Tibial nerve (tissue), 4 donors: ENCODE data around the gene SMIM10L2A. TPM values are rescaled to one million over a fixed set of nuclear protein-coding genes. Genes with fewer than 3 reads are reported as not detected.
"Not testable (repeated sequence)": the region's sequence is repeated elsewhere in the genome, so short reads cannot be mapped to it uniquely, and the experiment has no call there.

Experiments used
- DNase-seq, 2 donors: peaks; one replicate each; pipeline ENCODE4 v3.0.0-alpha.2; 2019; ENCODE audit warnings: low spot score in 2 of 2
- H3K27ac ChIP-seq, 4 donors: fragments of 200-600 bp; sonication (generic) in 3 of 4; one replicate each; pipeline ENCODE4 v1.5.1; 2017 to 2019; ENCODE audit warnings: mild to moderate bottlenecking in 1 of 4
- H3K27me3 ChIP-seq, 2 donors: fragments of 200-600 bp; sonication (generic) in 1 of 2; one replicate each; pipeline versions ENCODE4 v1.5.1 to v1.6.0; 2017 to 2019
- H3K36me3 ChIP-seq, 3 donors: fragments of 200-600 bp; sonication (generic); one replicate each; pipeline ENCODE4 v1.5.1; 2018 to 2019
- H3K4me1 ChIP-seq, 4 donors: fragments of 200-600 bp; sonication (generic) in 3 of 4; one replicate each; pipeline ENCODE4 v1.5.1; 2017 to 2019
- H3K4me3 ChIP-seq, 4 donors: fragments of 200-600 bp; sonication (generic) in 3 of 4; one replicate each; pipeline ENCODE4 v1.5.1; 2017 to 2019; ENCODE audit warnings: mild to moderate bottlenecking in 1 of 4, moderate library complexity in 1 of 4
- H3K9me3 ChIP-seq, 4 donors: fragments of 200-600 bp; sonication (generic) in 3 of 4; one replicate each; pipeline ENCODE4 v1.5.1; 2017 to 2019
- EP300 ChIP-seq, 2 donors: sonication (generic); formaldehyde crosslinking; IDR thresholded peaks; one replicate each; pipeline ENCODE4 v1.6.1; 2017; ENCODE audit warnings: antibody characterized with exemption in 2 of 2, mild to moderate bottlenecking in 1 of 2
- POLR2A ChIP-seq, 2 donors: fragments of 450-650 bp; IDR thresholded peaks; one replicate each; pipeline ENCODE4 v1.6.1; 2017; ENCODE audit warnings: antibody characterized with exemption in 2 of 2, mild to moderate bottlenecking in 2 of 2, moderate library complexity in 2 of 2
- WGBS, 2 donors: methylation state at CpG; one replicate each; pipeline ENCODE4 v1.1.5; 2018; 5-methylcytosine and 5-hydroxymethylcytosine counted together
- total RNA-seq, 4 donors: library from RNA; depleted of rRNA; stranded (reverse); fragments of >200 nt; gene quantifications; one replicate each; pipeline ENCODE4 v1.1.0, GENCODE V29; 2016
- TF ChIP-seq, protein P1 (sequence below), 5 experiments: fragments of 200-600 bp in 3 of 5; fragments of 450-650 bp in 2 of 5; sonication (generic) in 3 of 5; IDR thresholded peaks; one replicate each; pipeline ENCODE4 v1.5.1; 2016 to 2019; ENCODE audit warnings: antibody characterized with exemption in 5 of 5, mild to moderate bottlenecking in 3 of 5, moderate library complexity in 2 of 5

Gene SMIM10L2A
- total RNA-seq, 4 donors from 2014 or later = 0.78 to 3.5 (median 1.5) TPM

GRCh38 chrX:135421537-135421931 lies 210 bp upstream of the SMIM10L2A start:
- peak overlapping the region in 1 of 4 donors; percentile 67 for H3K27ac ChIP-seq
- H3K9me3 ChIP-seq = no peaks in the 10 kb centered on the region
- H3K4me1 ChIP-seq = no peaks in the 10 kb centered on the region
- peak overlapping the region; percentile 16 to 63 (median 40) for H3K4me3 ChIP-seq
- WGBS, 2 donors = 0 to 52% methylated on average over 2 to 27 of the region's 29 CpGs
- DNase-seq = peak; percentile 44 to 58
- H3K36me3 ChIP-seq = no peaks in the 10 kb centered on the region
- H3K27me3 ChIP-seq = no peaks in the 10 kb centered on the region
- TF ChIP-seq, protein P1, sequence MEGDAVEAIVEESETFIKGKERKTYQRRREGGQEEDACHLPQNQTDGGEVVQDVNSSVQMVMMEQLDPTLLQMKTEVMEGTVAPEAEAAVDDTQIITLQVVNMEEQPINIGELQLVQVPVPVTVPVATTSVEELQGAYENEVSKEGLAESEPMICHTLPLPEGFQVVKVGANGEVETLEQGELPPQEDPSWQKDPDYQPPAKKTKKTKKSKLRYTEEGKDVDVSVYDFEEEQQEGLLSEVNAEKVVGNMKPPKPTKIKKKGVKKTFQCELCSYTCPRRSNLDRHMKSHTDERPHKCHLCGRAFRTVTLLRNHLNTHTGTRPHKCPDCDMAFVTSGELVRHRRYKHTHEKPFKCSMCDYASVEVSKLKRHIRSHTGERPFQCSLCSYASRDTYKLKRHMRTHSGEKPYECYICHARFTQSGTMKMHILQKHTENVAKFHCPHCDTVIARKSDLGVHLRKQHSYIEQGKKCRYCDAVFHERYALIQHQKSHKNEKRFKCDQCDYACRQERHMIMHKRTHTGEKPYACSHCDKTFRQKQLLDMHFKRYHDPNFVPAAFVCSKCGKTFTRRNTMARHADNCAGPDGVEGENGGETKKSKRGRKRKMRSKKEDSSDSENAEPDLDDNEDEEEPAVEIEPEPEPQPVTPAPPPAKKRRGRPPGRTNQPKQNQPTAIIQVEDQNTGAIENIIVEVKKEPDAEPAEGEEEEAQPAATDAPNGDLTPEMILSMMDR (IDR thresholded peaks at IDR 0.05) = no peak
- TF ChIP-seq EP300 (IDR thresholded peaks at IDR 0.05) (peak in 1 of 2 donors; percentile 15), POLR2A (IDR thresholded peaks at IDR 0.05) (peak in 1 of 2 donors; percentile 33)

DNA sequence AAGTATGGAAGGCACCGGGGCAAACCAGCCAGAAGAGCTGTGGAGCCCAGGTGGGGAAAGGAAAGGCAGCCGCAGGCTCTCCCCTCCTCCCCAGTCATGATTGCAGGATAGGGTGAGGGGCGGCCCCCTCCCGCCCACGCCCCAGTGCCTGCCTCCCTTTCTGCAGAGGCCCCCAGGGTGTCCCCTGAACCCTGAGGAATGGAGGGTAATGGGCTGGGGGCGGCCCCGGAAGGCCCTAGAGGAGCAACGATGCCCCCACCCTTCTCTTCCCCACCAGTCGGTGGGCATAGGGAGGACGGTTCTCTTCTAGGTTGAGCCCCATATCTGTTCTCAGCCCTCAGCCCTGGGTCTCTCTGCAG lies 1.0 kb downstream of the SMIM10L2A start:
- WGBS, 2 donors = 32 to 74% methylated on average over 6 to 10 of the region's 10 CpGs
- H3K9me3 ChIP-seq, H3K4me1 ChIP-seq, DNase-seq, H3K36me3 ChIP-seq, H3K27me3 ChIP-seq, H3K27ac ChIP-seq: not testable (repeated sequence)
- peak overlapping the region in 1 of 4 donors; percentile 63 for H3K4me3 ChIP-seq

- WGBS, 2 donors = 55 to 73% methylated on average over 3 to 9 of the region's 9 CpGs
- H3K36me3 ChIP-seq, H3K27me3 ChIP-seq, H3K9me3 ChIP-seq, H3K27ac ChIP-seq, H3K4me1 ChIP-seq, DNase-seq, H3K4me3 ChIP-seq: not testable (repeated sequence)
Observed at GRCh38 chrX:135423173-135423864, 1.6 kb downstream of the SMIM10L2A start.

GRCh38 chrX:135424469-135424868 lies 2.7 kb downstream of the SMIM10L2A start:
- Histone ChIP-seq H3K27me3 (no peaks in the 10 kb centered on the region), H3K4me1 (no peaks in the 10 kb centered on the region), H3K36me3 (no peaks in the 10 kb centered on the region), H3K4me3 (no peak overlapping the region), H3K9me3 (no peaks in the 10 kb centered on the region), H3K27ac (no peak overlapping the region)
- WGBS, 2 donors = 79 to 83% methylated on average over 1 to 9 of the region's 9 CpGs
- DNase-seq = no peak
- TF ChIP-seq POLR2A (IDR thresholded peaks at IDR 0.05) (no peak), EP300 (IDR thresholded peaks at IDR 0.05) (no peak)
- TF ChIP-seq, protein P1 (IDR thresholded peaks at IDR 0.05) = no peak

- H3K4me1 ChIP-seq = no peaks in the 10 kb centered on the region
- WGBS, 2 donors = 40 to 56% methylated on average over 11 to 16 of the region's 16 CpGs
- H3K27me3 ChIP-seq = no peaks in the 10 kb centered on the region
- no peaks in the 10 kb centered on the region for H3K9me3 ChIP-seq
- no peaks in the 10 kb centered on the region for H3K36me3 ChIP-seq
- no peak overlapping the region for H3K4me3 ChIP-seq
- TF ChIP-seq EP300 (IDR thresholded peaks at IDR 0.05) = no peak
- no peak for TF ChIP-seq POLR2A (IDR thresholded peaks at IDR 0.05)
- TF ChIP-seq, protein P1 (IDR thresholded peaks at IDR 0.05) = no peak
- no peak for DNase-seq
- no peak overlapping the region for H3K27ac ChIP-seq
Observed at GRCh38 chrX:135425026-135425965, 3.6 kb downstream of the SMIM10L2A start.

GRCh38 chrX:135429429-135429828 lies 7.7 kb downstream of the SMIM10L2A start:
- Histone ChIP-seq H3K36me3 (no peaks in the 10 kb centered on the region), H3K27ac (no peak overlapping the region), H3K27me3 (no peaks in the 10 kb centered on the region), H3K9me3 (no peaks in the 10 kb centered on the region), H3K4me3 (no peak overlapping the region), H3K4me1 (no peaks in the 10 kb centered on the region)
- no peak for TF ChIP-seq POLR2A (IDR thresholded peaks at IDR 0.05)
- TF ChIP-seq EP300 (IDR thresholded peaks at IDR 0.05) = no peak
- TF ChIP-seq, protein P1 (IDR thresholded peaks at IDR 0.05) = no peak
- no peak for DNase-seq
- WGBS, 2 donors = 74 to 75% methylated on average over 1 of the region's 1 CpG
